SK-N-SH (cell line): ENCODE data around the gene CAST.

ENCODE experiments used
- JUND ChIP-seq: IDR thresholded peaks from 2 replicates; pipeline ENCODE4 v1.4.0; 2012
- SIN3A ChIP-seq: IDR thresholded peaks from 2 replicates; pipeline ENCODE4 v1.6.1; 2012; ENCODE audit warnings: low read depth, mild to moderate bottlenecking, low read length, moderate library complexity, borderline replicate concordance
- YY1 ChIP-seq: IDR thresholded peaks from 2 replicates; pipeline ENCODE4 v1.4.0; 2012; ENCODE audit warnings: low read depth, mild to moderate bottlenecking
- TF ChIP-seq, protein P1 (sequence below): IDR thresholded peaks from 2 replicates; pipeline ENCODE4 v1.4.0; 2012; ENCODE audit warnings: low read depth, borderline replicate concordance
- TF ChIP-seq, protein P2 (sequence below): fragments of 200-600 bp; sonication (generic); IDR thresholded peaks from 2 replicates; pipeline ENCODE4 v1.6.1; 2017; ENCODE audit warnings: antibody characterized with exemption, mild to moderate bottlenecking, moderate library complexity
- TF ChIP-seq, protein P3 (sequence below): fragments of 150-350 bp; IDR thresholded peaks from 2 replicates; pipeline ENCODE4 v1.6.1; 2017; ENCODE audit warnings: antibody characterized with exemption, low read length, low read depth, borderline replicate concordance

DNA sequence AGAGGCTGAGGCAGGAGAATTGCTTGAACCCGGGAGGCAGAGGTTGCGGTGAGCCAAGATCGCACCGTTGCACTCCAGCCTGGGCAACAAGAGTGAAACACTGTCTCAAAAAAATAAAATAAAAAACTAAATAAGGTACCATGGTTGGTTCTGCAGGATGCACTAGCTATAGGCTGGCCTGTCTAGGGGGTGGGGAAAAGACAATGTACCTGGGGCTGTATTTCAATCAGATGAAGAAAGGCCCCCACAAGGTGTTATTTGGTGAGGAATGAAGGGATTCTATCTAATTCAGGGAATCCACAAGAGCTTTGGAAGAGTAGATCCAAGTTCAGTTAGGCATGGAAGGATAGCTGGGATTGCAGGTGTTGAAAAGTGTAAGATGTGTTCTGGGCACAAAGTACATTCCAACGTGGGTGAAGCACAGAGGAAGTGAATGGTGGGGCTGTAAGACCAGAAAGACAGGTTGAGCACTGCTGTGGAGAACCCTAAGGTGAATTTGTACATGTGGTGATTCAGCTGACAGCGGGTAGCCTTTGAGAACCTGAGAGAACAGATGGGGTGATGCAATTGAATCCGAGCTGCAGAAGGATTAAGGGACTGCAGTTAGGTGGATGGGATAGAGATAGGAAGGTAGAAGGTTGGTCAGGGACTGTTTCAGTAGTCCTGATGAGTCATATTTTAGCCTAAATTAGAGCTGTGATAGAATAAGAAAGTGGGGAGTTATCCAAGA lies 71.8 kb downstream of the CAST start:
- TF ChIP-seq JUND, result no peak
- TF ChIP-seq, protein P1, sequence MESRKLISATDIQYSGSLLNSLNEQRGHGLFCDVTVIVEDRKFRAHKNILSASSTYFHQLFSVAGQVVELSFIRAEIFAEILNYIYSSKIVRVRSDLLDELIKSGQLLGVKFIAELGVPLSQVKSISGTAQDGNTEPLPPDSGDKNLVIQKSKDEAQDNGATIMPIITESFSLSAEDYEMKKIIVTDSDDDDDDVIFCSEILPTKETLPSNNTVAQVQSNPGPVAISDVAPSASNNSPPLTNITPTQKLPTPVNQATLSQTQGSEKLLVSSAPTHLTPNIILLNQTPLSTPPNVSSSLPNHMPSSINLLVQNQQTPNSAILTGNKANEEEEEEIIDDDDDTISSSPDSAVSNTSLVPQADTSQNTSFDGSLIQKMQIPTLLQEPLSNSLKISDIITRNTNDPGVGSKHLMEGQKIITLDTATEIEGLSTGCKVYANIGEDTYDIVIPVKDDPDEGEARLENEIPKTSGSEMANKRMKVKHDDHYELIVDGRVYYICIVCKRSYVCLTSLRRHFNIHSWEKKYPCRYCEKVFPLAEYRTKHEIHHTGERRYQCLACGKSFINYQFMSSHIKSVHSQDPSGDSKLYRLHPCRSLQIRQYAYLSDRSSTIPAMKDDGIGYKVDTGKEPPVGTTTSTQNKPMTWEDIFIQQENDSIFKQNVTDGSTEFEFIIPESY, result no peak
- TF ChIP-seq, protein P2, sequence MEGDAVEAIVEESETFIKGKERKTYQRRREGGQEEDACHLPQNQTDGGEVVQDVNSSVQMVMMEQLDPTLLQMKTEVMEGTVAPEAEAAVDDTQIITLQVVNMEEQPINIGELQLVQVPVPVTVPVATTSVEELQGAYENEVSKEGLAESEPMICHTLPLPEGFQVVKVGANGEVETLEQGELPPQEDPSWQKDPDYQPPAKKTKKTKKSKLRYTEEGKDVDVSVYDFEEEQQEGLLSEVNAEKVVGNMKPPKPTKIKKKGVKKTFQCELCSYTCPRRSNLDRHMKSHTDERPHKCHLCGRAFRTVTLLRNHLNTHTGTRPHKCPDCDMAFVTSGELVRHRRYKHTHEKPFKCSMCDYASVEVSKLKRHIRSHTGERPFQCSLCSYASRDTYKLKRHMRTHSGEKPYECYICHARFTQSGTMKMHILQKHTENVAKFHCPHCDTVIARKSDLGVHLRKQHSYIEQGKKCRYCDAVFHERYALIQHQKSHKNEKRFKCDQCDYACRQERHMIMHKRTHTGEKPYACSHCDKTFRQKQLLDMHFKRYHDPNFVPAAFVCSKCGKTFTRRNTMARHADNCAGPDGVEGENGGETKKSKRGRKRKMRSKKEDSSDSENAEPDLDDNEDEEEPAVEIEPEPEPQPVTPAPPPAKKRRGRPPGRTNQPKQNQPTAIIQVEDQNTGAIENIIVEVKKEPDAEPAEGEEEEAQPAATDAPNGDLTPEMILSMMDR, result no peak
- TF ChIP-seq, protein P3, sequence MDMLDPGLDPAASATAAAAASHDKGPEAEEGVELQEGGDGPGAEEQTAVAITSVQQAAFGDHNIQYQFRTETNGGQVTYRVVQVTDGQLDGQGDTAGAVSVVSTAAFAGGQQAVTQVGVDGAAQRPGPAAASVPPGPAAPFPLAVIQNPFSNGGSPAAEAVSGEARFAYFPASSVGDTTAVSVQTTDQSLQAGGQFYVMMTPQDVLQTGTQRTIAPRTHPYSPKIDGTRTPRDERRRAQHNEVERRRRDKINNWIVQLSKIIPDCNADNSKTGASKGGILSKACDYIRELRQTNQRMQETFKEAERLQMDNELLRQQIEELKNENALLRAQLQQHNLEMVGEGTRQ, result no peak
- TF ChIP-seq YY1, result no peak
- TF ChIP-seq SIN3A, result no peak
